SK-N-SH (cell line): Measurements from ENCODE around the gene TPD52L1. TPM values are rescaled to one million over a fixed set of nuclear protein-coding genes. Genes with fewer than 3 reads are reported as not detected.

Experiments
- CTCF ChIA-PET: fragments of 300-600, 350-600 bp; formaldehyde crosslinking; extraction: SDS; loops from one replicate; lab custom pipeline; 2021; lab: Yijun Ruan, JAX
- POLR2A ChIA-PET: fragments of 350-600 bp; sonication (Branson Sonifier 250); formaldehyde crosslinking; extraction: SDS; loops from one replicate; lab custom pipeline; 2020; ENCODE audit warnings: antibody characterized with exemption, inconsistent platforms; lab: Yijun Ruan, JAX
- DNase-seq: peaks from one replicate; pipeline ENCODE4 v3.0.0; 2012
- H2AFZ ChIP-seq: fragments of 200-600 bp; sonication (generic); 2 replicates; pipeline ENCODE4 v1.8.1; 2016; ENCODE audit warnings: antibody characterized with exemption, mild to moderate bottlenecking, low read depth
- H3F3A ChIP-seq: fragments of 200-600 bp; sonication (generic); replicated peaks from 2 replicates; pipeline ENCODE3; 2016; ENCODE audit warnings: antibody characterized with exemption, mild to moderate bottlenecking; ENCODE audit not compliant: insufficient read depth
- H3K27ac ChIP-seq, 2 experiments: fragments of 200-500 bp in 1 of 2; fragments of 200-600 bp in 1 of 2; sonication (Bioruptor generic) in 1 of 2; sonication (generic), shearing (Covaris generic) in 1 of 2; 2 replicates each; pipeline versions ENCODE4 v1.5.1 to v1.6.1; 2014 to 2016; ENCODE audit warnings: low read depth in 2 of 2, inconsistent platforms in 1 of 2, low read length in 1 of 2, mild to moderate bottlenecking in 1 of 2, mixed read lengths in 1 of 2
- H3K27me3 ChIP-seq: fragments of 200-600 bp; sonication (generic), shearing (Covaris generic); 2 replicates; pipeline ENCODE4 v1.6.1; 2016; ENCODE audit warnings: mixed run types; ENCODE audit not compliant: insufficient read depth
- H3K36me3 ChIP-seq, 2 experiments: fragments of 200-500 bp in 1 of 2; fragments of 200-600 bp in 1 of 2; sonication (Bioruptor generic) in 1 of 2; sonication (generic) in 1 of 2; replicated peaks in 1 of 2; 2 replicates each; pipeline versions ENCODE3 to v1.5.1; 2014 to 2016; ENCODE audit warnings: low read length in 1 of 2, mild to moderate bottlenecking in 1 of 2; ENCODE audit not compliant: insufficient read depth in 2 of 2, control insufficient read depth in 1 of 2
- H3K4me1 ChIP-seq, 2 experiments: fragments of 200-500 bp in 1 of 2; fragments of 200-600 bp in 1 of 2; sonication (Bioruptor generic) in 1 of 2; sonication (generic), shearing (Covaris generic) in 1 of 2; 2 replicates each; pipeline versions ENCODE4 v1.5.1 to v1.6.1; 2014 to 2016; ENCODE audit warnings: low read depth in 1 of 2, low read length in 1 of 2, mixed run types in 1 of 2; ENCODE audit not compliant: insufficient read depth in 2 of 2, control insufficient read depth in 1 of 2
- H3K4me2 ChIP-seq: fragments of 200-600 bp; sonication (generic), shearing (Covaris generic); 2 replicates; pipeline ENCODE4 v1.6.1; 2017; ENCODE audit warnings: mixed run types
- H3K4me3 ChIP-seq, 2 experiments: fragments of 200-500 bp in 1 of 2; fragments of 200-600 bp in 1 of 2; sonication (Bioruptor generic) in 1 of 2; sonication (generic), shearing (Covaris generic) in 1 of 2; 2 replicates each; pipeline versions ENCODE4 v1.5.1 to v1.8.1; 2014 to 2016; ENCODE audit warnings: low read depth in 2 of 2, inconsistent platforms in 1 of 2, low read length in 1 of 2, mild to moderate bottlenecking in 1 of 2, mixed read lengths in 1 of 2, moderate library complexity in 1 of 2
- H3K79me2 ChIP-seq: fragments of 200-600 bp; sonication (generic); 2 replicates; pipeline ENCODE4 v1.8.1; 2017; ENCODE audit warnings: mild to moderate bottlenecking; ENCODE audit not compliant: insufficient read depth
- H3K9ac ChIP-seq: fragments of 200-600 bp; sonication (generic); 2 replicates; pipeline ENCODE4 v1.6.1; 2017; ENCODE audit warnings: mixed run types
- H3K9me2 ChIP-seq: fragments of 200-600 bp; sonication (generic); 2 replicates; pipeline ENCODE4 v1.6.1; 2017; ENCODE audit warnings: mixed run types
- H3K9me3 ChIP-seq: fragments of 200-600 bp; sonication (generic); 2 replicates; pipeline ENCODE4 v1.6.1; 2017; ENCODE audit warnings: mixed run types, mild to moderate bottlenecking, moderate library complexity
- H4K20me1 ChIP-seq: fragments of 200-600 bp; sonication (generic); 2 replicates; pipeline ENCODE4 v1.6.1; 2017; ENCODE audit warnings: mild to moderate bottlenecking, mixed run types; ENCODE audit not compliant: insufficient read depth
- GABPA ChIP-seq: IDR thresholded peaks from 2 replicates; pipeline ENCODE4 v1.4.0; 2012; ENCODE audit warnings: low read depth, mild to moderate bottlenecking
- MAX ChIP-seq: IDR thresholded peaks from 2 replicates; pipeline ENCODE4 v1.4.0; 2012; ENCODE audit warnings: low read depth
- NFIC ChIP-seq: IDR thresholded peaks from 2 replicates; pipeline ENCODE4 v1.4.0; 2012; ENCODE audit warnings: borderline replicate concordance
- PBX3 ChIP-seq: IDR thresholded peaks from 2 replicates; pipeline ENCODE4; 2012
- POLR2AphosphoS5 ChIP-seq: IDR thresholded peaks from 2 replicates; pipeline ENCODE4 v1.6.1; 2012; ENCODE audit warnings: low read depth, low read length
- RAD21 ChIP-seq: IDR thresholded peaks from 2 replicates; pipeline ENCODE4 v1.6.1; 2012; ENCODE audit warnings: mild to moderate bottlenecking, low read length
- RCOR1 ChIP-seq: fragments of 150-350 bp; IDR thresholded peaks from 2 replicates; pipeline ENCODE4 v1.6.1; 2017; ENCODE audit warnings: antibody characterized with exemption, low read length
- REST ChIP-seq: IDR thresholded peaks from 2 replicates; pipeline ENCODE4 v1.6.1; 2012; ENCODE audit warnings: mild to moderate bottlenecking, low read depth, low read length, moderate library complexity
- SIN3A ChIP-seq: IDR thresholded peaks from 2 replicates; pipeline ENCODE4 v1.6.1; 2012; ENCODE audit warnings: low read depth, mild to moderate bottlenecking, low read length, moderate library complexity, borderline replicate concordance
- TAF1 ChIP-seq: IDR thresholded peaks from 2 replicates; pipeline ENCODE4 v1.6.1; 2012; ENCODE audit warnings: low read depth, mild to moderate bottlenecking, low read length, moderate library complexity, borderline replicate concordance
- ZBTB33 ChIP-seq: IDR thresholded peaks from 2 replicates; pipeline ENCODE4 v1.4.0; 2012; ENCODE audit warnings: low read depth, borderline replicate concordance
- WGBS: methylation state at CpG from one replicate; pipeline ENCODE4 v1.1.6; 2017; ENCODE audit warnings: low lambda C conversion rate; 5-methylcytosine and 5-hydroxymethylcytosine counted together
- polyA plus RNA-seq, 3 experiments: library from polyadenylated mRNA; depleted of rRNA; stranded (reverse); fragments of >200 nt; gene quantifications; 2 replicates each; pipeline ENCODE4 v1.2.3, GENCODE V29; 2012

The TPD52L1 gene
- polyA plus RNA-seq, 1 of the 3 experiments (the other 2 are of a cell fraction) = 0.13 TPM

GRCh38 chr6:125300992-125301434, 147.4 kb downstream of the TPD52L1 start:
- no peaks in the 10 kb centered on the region for H3K9me2 ChIP-seq
- POLR2A ChIA-PET = interaction anchor here (0.8 to 1.6 kb wide), 4 partner anchors 8 to 685 kb away, joined by 3 to 7 read pairs (median 4); partner anchors contain the start of genes NCOA7 and TRMT11
- TF ChIP-seq NFIC (no peak), ZBTB33 (no peak), GABPA (no peak), POLR2AphosphoS5 (no peak), RAD21 (no peak), MAX (no peak), TAF1 (no peak), PBX3 (no peak), REST (no peak), RCOR1 (no peak), SIN3A (no peak)
- H3K4me1 ChIP-seq = peaks cover 0 to 12% of the 10 kb centered on the region in 2 experiments; a peak in 3 of 4 replicates
- no peaks in the 10 kb centered on the region for H4K20me1 ChIP-seq
- H3K27ac ChIP-seq = peak overlapping the region; percentile 56 to 76
- peaks cover 5% of the 10 kb centered on the region; the same call in 1 of the 2 replicates for H3K79me2 ChIP-seq
- CTCF ChIA-PET = interaction anchor here (1.1 to 3.5 kb wide), 8 partner anchors 8 to 655 kb away, joined by 3 to 25 read pairs (median 4); partner anchors contain the start of genes HINT3 and TPD52L1
- H2AFZ ChIP-seq = peak overlapping the region; percentile 82
- H3K27me3 ChIP-seq = no peaks in the 10 kb centered on the region
- peak overlapping the region; percentile 60 to 74 for H3K4me3 ChIP-seq
- H3K9ac ChIP-seq = peak overlapping the region; percentile 72
- peaks cover 7% of the 10 kb centered on the region for H3F3A ChIP-seq
- WGBS = 17% methylated on average over 11 of the region's 11 CpGs
- H3K36me3 ChIP-seq = peaks cover 15 to 32% of the 10 kb centered on the region in 2 experiments
- no peak for DNase-seq
- peak overlapping the region; percentile 58 for H3K4me2 ChIP-seq
- no peaks in the 10 kb centered on the region for H3K9me3 ChIP-seq
